SKM-1 (cell line): ENCODE results near the gene METTL27.
"Not testable (repeated sequence)": the region's sequence is repeated elsewhere in the genome, so short reads cannot be mapped to it uniquely, and the experiment has no call there.

Experiments
- DNase-seq: peaks from one replicate; lab custom pipeline; 2025; ENCODE audit not compliant: unreplicated experiment; lab: John Stamatoyannopoulos, UW

The METTL27 gene

DNA sequence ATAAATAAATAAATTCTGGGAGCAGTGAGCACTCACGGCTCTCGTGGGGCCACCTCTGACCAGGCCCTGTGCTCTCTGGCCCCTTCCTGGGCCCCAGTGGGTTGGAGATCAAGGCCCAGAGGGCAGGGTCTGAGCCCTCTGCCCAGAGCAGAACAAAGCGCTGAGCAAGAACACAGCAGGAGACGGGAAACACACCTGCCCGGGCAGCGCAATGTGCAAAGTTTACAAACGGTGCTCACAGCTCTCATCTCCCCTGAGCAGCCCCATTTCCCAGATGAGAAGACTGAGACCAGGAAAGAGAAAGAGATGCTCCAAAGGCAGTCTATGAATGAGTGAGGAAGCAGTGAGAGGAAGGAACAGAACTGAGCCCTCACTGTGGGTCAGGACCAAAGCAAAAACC lies 3.0 kb downstream of the METTL27 start:
- no peak for DNase-seq

DNA sequence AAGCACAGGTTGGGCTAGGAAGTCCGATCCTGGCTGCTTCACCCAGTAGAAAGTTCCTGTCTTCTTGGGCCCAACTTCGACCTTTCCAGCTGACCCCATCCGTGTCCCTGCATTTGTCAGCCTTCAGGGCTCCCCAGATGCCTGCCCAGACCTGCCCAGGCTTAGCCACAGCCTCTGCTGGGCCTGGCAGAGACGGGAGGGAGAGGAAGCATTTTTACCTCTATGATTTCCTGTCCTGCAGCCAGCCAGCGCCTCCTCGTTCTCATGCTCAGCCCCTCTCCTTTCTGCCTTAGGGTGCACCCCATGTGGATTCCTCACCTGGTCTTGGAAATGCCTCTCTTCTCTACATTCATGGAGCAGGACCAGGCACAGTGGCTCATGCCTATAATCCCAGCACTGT lies 3.7 kb downstream of the METTL27 start:
- no peak for DNase-seq

DNA sequence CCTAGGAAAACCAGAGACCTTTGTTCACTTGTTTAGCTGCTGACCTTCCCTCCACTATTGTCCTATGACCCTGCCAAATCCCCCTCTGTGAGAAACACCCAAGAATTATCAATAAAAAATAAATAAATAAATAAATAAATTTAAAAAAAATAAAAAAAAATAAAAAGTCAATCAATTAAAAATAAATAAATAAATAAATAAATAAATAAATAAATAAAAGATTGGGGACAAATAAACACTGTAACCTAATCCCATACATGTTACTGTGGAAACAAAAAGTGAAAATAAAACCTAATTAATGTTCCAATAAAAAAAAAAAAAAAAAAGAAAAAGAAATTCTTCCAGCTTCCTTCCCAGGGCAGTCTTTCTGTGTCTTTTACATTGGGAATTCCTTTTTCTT lies 5.1 kb downstream of the METTL27 start:
- not testable (repeated sequence) for DNase-seq

DNA sequence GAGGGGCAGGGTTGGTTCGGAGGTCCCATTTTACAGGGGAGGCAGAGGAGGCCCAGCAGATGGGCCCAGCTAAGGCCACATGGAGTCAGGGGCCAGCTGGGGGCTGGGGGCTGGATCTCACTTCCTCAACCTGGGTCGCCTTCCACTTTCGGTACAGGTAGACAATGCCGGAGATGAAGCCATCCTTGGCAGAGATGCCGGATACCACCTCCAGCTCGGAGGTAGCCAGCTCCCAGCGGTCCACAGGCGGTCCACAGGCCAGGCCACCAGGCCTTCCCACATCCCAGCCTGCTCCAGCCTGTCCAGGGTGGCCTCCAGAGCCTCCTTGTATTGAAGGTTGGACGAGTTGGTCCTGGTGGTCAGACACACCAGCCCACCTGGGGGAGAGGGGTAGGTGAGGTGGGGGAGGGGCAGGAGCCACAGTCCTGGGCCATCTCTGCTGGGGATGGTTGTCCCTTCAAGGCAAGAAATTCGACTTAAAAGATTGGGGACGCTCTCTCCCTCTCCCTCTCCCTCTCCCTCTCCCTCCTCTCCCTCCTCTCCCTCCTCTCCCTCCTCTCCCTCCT lies 7.6 kb downstream of the METTL27 start:
- DNase-seq = no peak

DNA sequence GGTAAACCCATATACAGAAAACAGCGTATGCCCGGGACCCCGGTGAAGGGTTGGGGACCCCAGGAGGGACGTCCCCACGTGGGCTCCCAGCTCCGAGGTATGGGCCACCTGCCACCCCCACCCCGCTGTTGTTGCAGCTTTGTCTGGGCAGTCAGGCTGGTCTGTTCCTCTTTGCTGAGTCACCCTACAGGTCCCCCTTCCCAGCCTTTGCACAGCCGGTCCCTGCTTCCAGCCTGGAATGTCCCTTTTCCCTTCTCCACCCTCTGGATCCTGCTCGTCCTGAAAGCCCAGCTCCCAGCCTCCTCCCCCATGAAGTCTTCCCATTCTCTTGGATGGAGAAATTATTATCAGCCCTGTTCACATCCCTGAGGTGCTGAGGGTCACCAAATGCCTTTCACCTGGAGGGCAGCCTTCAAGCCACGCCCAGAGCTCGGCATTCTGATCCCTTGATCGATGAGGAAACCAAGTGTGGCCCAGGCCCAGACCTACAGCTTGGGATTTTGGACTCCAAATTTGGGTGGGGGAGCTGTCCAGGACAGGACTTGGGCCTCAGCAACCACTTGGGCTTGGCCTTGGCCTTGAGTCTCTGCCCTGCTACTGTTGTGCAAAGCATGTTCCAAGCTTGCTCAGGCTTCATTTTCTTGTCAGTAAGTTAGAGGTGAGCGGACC lies 8.9 kb downstream of the METTL27 start:
- no peak for DNase-seq

DNA sequence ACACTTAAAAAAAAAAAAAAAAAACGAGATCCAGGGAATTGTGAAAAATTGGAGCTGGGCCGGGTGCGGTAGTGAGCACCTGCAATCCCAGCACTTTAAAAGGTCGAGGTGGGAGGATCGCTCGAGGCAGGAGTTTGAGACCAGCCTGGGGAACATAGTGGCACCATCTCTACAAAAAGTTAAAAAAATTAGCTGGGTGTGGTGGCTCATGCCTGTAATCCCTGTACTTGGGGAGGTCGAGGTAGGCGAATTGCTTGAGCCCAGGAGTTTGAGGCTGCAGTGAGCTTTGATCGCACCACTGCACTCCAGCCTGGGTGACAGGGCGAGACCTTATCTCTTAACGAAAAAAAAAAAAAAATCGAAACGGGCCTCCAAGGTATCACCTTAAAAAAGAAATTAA lies 9.5 kb downstream of the METTL27 start:
- DNase-seq = no peak

DNA sequence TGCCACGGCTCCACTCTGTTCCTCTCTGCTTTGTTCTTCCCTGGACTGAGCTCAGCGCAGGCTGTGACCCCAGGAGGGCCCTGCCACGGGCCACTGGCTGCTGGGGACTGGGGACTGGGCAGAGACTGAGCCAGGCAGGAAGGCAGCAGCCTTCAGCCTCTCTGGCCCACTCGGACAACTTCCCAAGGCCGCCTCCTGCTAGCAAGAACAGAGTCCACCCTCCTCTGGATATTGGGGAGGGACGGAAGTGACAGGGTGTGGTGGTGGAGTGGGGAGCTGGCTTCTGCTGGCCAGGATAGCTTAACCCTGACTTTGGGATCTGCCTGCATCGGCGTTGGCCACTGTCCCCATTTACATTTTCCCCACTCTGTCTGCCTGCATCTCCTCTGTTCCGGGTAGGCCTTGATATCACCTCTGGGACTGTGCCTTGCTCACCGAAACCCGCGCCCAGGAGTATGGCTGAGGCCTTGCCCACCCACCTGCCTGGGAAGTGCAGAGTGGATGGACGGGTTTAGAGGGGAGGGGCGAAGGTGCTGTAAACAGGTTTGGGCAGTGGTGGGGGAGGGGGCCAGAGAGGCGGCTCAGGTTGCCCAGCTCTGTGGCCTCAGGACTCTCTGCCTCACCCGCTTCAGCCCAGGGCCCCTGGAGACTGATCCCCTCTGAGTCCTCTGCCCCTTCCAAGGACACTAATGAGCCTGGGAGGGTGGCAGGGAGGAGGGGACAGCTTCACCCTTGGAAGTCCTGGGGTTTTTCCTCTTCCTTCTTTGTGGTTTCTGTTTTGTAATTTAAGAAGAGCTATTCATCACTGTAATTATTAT lies 10.3 kb downstream of the METTL27 start:
- DNase-seq = no peak

DNA sequence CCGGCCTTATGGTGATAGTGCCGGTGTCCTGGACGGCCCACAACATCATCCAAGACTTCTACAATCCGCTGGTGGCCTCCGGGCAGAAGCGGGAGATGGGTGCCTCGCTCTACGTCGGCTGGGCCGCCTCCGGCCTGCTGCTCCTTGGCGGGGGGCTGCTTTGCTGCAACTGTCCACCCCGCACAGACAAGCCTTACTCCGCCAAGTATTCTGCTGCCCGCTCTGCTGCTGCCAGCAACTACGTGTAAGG lies 10.8 kb downstream of the METTL27 start:
- no peak for DNase-seq

DNA sequence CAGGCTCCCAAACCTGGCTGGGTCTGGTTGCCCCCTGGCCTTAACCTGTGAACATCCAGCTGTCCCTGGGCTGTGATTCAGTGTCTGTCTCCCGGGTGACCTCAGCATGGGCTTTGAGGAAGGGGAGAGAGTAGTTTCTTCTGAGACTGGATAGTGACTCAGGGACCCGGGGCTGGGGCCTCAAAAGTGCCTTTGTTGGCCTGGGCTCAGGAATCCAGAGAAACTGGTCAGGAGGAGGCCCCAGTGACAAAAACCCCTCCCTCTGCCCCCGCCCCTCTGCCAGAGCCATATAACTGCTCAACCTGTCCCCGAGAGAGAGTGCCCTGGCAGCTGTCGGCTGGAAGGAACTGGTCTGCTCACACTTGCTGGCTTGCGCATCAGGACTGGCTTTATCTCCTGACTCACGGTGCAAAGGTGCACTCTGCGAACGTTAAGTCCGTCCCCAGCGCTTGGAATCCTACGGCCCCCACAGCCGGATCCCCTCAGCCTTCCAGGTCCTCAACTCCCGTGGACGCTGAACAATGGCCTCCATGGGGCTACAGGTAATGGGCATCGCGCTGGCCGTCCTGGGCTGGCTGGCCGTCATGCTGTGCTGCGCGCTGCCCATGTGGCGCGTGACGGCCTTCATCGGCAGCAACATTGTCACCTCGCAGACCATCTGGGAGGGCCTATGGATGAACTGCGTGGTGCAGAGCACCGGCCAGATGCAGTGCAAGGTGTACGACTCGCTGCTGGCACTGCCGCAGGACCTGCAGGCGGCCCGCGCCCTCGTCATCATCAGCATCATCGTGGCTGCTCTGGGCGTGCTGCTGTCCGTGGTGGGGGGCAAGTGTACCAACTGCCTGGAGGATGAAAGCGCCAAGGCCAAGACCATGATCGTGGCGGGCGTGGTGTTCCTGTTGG lies 11.4 kb downstream of the METTL27 start, which contains the start of gene CLDN4:
CLDN4 (plus strand) TSS at position 316 of the 903 bp plus-strand sequence; CDS start at position 522, 206 bp downstream.
- DNase-seq = no peak

DNA sequence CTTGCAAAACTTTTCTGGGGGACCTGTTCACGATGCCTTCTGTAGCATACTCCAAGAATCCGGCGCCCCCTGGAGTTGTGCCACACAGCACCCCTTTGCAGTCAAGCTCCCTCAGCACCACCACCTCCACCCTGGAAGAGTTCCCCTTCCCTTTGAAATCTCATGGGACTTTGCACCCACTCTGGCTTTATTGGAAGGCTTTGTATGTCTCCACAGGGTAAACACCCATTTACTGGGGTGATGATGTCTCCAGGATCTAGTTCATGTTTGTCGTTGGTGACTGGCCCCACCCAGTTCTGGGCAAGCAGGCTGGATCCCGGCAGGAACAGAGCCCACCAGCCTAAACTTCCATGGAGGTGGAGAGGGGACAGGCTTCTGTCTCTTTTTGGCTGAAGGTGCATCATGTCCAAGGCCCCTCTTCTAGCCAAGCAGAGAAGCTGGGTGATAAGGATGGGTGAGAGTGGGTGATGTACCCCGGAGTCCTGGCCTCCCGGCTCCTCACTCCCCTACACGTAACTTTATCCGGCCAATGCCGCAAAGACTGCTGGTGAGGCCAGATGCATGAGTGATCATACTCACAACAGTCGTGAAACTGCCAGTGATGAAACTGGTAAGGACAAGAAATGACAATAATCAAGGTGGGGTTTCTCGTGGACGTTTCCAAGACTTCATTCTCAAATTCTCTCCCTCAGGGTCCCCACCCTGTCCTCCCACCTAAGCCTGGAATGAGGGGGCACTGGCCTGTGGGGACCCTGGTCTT lies 12.2 kb downstream of the METTL27 start:
- DNase-seq = no peak

DNA sequence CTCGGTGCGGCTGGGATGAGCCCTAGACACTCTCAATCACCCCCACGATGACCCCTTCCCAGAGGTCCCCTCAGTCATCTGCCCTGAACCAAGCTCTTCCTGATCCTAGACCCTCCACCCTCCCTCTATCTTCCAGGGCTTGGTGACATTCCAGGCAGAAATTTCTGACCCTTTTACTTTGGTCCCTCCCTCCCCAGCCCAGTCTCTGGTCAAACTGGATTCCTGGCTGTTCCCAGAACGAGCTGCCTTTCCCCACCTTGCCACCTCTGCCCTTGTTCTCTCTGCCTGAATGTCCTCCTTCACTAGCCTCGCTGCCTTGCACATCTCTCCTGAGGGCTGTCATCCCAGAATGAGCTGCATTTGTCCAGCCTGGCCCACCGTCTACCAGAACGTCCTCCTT lies 12.8 kb downstream of the METTL27 start:
- no peak for DNase-seq

DNA sequence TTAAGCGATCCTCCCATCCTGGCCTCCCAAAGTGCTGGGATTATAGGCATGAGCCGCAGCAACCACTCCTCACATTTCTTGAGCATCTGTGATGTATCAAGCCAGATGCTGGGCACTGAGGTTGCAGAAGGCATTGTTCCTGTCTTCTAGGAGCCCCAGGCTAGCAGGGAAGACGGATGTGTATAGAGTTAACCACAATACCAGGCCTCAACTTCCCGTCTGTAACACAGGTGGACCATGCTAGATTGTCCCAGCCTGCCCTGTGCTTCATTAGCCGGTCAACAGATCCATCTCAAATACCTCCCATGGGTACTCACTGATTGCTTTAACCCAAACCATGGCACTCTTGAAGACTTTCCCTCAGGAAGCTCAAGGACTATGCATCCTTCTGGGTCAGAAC lies 13.3 kb downstream of the METTL27 start:
- no peak for DNase-seq

DNA sequence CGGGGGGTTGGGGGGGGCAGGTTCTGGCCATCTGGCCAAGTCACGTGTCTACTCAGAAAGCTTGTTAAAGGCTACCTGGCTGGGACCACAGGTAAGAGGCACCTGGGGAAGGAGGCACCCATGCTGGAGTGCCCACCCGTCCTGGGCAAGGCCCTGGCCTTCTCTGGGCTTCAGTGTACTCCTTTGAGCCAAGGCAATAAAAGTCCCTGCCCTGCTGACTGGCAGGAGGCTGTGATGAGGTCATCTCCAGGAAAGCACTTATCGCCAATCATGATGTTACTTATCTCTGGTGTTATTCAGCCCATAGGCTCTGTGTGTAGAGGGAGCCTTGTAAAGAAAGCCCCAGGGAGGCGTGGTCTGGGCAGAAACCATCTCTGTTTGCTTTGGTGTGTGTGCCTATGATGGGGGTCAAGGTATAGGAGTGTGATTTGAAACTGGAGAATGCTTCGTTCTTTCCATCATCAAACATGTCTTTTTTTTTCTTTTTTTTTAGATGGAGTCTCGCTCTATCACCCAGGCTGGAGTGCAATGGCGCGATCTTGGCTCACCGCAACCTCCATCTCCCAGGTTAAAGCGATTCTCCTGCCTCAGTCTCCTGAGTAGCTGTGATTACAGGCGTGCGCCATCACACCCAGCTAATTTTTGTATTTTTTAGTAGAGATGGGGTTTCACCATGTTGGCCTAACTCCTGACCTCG lies 14.1 kb downstream of the METTL27 start:
- no peak for DNase-seq

DNA sequence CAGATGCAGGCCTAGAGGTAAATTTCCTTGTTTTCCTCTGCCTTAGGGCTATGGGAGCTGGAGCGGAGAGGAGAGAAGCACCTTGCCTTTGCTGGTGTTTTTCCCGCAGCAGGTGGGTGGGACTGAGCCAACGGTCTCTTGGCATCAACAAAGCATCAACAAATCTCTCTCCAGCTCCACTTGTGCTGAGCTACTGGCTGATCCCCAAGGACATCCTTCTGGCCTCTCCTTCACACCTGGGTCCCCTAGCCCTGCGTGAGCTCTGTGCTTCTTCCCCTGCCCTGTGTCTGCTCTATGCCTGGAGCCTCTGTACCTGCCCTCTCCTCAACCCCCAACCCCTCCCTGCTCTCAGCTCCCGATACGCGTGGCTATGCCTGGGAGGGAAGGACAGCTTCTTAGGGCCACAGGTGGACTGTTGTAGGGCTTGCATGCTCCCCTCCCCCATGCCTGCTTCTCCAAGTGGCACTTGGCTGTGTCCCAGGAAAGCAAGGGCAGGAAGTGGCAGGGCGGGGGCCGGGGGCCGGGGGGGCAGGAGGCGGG lies 14.7 kb downstream of the METTL27 start:
- DNase-seq = no peak

DNA sequence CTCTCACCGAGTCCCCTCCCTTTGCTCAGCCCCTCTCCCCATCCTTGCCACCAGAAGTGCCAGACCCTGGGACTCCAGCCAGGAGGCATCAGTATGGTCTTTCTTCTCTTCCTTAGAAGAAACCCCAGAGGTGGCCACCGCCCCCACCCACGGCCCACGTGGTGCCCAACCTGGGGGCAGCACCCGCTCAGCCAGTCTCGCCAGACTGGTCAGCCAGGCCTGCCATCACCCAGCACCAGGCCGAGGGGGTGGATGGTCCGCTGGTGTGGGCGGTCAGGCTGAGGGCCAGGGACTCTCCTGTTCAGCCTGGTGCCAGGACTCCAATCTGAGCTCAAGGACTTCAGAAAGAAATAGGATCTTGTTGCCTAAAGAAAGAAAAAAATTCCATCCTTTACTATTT lies 17.3 kb downstream of the METTL27 start:
- no peak for DNase-seq

DNA sequence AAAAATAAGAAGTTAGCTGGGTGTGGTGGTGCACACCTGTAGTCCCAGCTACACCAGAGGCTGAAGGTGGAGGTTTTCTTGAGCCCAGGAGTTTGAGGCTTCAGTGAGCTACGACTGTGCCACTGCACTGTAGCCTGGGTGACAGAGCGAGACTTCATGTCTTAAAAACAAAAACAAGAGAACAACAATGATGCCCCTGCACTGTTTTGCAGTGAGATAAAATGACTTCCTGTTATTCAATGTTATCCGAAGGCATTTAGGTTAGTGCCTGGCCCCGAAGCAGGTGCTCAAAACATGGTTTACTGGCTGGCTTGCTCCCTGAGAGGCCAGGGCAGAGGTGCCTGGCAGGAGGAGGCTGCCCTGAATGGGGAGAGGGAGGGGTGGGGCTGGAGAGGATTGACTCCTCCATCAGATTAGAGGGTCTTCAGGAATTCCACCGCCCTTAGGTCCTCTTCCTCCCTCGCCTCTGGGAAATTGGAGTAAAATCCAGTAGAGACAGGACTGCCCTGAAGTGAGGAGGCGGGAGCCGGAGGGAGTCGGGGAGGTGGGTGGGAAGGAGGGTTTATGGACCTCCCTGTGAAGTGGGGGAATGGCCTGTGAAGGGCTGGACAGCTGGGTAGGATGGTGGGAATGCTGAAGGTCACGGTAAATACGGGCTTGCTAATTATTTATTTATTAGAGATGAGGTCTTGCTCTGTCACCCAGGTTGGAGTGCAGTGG lies 18.3 kb downstream of the METTL27 start:
- DNase-seq = no peak

DNA sequence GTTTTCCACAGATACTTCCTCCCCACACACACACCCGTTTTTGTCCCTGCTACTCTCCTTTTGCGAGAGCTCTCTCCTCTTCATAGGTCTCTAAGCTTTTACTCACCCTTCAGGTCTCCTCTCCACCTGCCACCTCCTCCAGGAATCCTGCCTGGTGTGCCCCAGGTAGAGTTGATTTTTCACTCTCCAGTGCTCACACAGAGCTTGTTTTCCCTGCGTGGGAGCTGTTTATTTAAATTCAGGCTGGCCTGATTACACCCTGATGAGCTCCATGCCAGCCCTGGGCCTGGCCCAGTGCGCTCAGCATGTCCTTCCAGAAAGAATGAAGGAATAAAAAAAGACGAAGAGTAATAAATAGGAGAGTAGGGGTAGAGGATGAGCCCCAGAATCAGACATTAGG lies 19.1 kb downstream of the METTL27 start:
- DNase-seq = no peak

DNA sequence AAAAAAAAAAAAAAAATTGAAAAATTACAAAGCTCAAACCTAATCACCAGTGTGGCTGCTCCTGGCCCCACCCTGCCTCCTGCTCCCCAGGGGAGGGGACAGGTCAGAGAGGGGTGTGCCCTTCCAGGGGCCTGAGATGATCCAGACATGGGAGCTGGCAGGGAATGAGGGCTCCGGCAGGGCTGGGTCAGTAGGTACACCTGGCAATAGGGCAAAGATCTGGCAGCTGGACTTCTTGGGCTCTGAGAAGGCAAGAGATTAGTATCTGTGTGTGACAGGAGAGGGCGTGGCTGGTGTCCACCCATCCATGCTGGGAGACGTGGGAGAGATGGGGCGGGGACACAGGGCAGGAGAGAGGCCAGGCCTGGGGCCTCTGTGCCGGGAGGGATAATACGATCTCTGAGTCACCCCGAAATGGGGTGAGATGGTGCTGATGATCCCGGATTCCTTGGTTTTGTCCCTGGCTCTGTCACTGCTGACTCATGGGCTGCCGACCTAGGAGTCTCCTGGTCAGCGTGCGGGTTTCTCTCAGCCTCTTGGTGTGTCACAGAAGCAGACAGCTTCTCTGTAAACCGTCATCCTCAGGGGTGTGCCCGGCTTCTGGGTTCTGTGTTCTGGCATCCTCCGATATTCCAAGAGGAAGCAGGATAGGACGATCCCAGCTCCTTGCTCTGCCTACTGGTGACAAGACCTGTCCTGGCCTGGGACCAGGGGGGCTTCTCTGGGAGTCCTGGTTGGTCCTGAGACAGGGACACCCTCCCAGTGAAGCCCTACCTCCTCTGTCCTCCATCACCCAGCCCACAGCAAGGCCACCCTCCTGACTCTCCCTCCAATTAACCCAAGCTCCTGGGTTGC lies 19.8 kb downstream of the METTL27 start:
- no peak for DNase-seq
